Measurements from ENCODE around the gene CELF3.
"Not testable (repeated sequence)": the region's sequence is repeated elsewhere in the genome, so short reads cannot be mapped to it uniquely, and the experiment has no call there.

The CELF3 gene

GRCh38 chr1:151693057-151693651, 23.4 kb downstream of the CELF3 start:
- peak; percentile 43 for DNase-seq

- no peak for DNase-seq
Observed at GRCh38 chr1:151692226-151692625, 24.4 kb downstream of the CELF3 start.

DNA sequence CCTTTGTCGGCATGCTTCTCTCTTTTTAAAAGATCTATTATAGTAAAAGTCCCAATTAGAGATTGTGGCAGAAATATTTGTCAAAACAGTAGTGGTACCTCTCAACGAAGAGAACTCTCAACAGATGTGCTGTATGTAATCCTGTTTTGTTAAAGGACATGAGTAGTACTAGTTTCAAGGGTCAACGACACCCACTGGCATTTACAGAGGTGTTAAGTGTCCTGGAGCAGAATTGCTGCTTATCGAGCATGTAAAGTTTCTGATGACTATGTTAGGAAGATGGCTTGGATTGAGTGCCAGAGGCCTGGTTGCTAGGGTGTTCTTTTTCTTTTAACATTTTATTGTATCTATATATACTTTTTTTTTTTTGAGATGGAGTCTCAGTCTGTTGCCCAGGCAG, 27.1 kb downstream of the CELF3 start:
- DNase-seq = no peak

- DNase-seq = no peak
Observed at GRCh38 chr1:151686561-151686960, 30.0 kb downstream of the CELF3 start.

GRCh38 chr1:151684128-151684527, 32.5 kb downstream of the CELF3 start:
- DNase-seq = no peak

DNA sequence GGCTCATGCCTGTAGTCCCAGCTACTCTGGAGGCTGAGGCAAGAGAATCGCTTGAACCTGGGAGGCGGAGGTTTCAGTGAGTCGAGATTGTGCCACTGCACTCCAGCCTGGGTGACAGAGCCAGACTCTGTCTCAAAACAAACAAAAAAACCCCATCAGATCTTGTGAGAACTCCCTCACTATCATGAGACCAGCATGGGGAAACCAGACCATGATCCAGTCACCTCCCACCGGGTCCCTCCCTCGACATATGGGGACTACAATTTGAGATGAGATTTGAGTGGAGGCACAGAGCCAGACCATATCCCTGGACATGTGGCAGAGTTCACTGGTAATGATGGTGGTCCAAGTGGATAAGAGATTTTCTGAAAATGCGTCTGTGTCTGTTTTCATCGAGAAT, 33.7 kb downstream of the CELF3 start:
- not testable (repeated sequence) for DNase-seq

DNA sequence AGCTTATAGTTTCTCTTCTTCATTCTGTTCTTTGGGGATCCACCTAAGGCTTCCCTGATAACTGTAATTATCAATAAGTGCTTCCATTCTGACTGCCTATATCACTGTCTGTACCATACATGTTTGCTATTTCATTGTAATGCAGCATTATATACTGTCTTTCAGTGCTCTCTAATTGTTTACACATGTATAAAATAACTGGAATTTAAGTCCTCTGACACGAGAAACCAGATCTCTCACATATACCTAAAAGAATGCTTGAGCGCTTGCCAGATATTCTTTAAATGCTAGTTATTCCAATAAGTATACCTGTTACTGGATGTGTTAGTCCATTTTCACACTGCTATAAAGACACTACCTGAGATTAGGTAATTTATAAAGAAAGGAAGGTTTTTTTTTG, 34.7 kb downstream of the CELF3 start:
- no peak for DNase-seq

- DNase-seq = peak; percentile 85
Observed at GRCh38 chr1:151680826-151681225, 35.8 kb downstream of the CELF3 start.

DNA sequence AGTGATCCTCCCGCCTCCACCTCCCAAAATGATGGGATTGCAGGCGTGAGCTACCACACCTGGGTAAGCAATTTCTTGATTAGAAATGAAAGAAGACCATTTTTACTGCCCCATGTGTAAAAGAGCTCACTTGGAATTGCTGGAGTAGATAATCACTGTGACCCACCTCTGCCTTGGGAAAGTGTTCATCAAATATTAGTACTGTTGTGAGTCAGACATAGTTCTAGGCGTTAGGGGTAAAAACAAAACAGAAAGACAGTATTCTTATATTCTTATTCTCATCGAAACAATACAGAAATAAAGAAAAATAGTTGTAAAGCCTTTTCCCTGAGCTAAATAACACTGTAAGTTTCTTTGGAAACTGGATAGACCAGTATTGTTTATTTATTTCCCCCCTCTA, 36.2 kb downstream of the CELF3 start:
- DNase-seq = peak; percentile 58

- DNase-seq = no peak
Observed at GRCh38 chr1:151673407-151673806, 43.2 kb downstream of the CELF3 start.

DNA sequence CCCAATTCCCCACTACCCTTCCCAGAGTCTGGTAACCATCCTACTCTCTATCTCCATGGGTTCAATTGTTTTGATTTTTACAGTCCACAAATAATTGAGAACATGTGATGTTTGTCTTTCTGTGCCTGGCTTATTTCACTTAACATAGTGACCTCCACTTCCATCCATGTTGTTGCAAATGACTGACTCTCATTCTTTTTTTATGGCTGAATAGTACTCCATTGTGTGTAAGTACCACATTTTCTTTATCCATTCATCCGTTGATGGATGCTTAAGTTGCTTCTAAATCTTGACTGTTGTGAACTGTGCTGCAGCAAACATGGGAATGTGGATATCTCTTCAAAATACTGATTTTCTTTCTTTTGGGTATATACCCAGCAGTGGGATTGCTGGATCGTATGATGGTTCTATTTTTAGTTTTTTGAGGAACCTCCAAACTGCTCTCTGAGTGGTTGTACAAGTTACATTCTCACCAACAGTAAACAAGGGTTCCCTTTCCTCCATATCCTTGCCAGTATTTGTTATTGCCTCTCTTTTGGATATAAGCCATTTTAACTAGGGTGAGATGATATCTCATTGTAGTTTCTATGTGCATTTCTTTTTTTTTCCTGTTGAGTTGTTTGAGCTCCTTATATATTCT, 46.4 kb downstream of the CELF3 start:
- DNase-seq = not testable (repeated sequence)

GRCh38 chr1:151668090-151668489, 48.5 kb downstream of the CELF3 start:
- no peak for DNase-seq

DNA sequence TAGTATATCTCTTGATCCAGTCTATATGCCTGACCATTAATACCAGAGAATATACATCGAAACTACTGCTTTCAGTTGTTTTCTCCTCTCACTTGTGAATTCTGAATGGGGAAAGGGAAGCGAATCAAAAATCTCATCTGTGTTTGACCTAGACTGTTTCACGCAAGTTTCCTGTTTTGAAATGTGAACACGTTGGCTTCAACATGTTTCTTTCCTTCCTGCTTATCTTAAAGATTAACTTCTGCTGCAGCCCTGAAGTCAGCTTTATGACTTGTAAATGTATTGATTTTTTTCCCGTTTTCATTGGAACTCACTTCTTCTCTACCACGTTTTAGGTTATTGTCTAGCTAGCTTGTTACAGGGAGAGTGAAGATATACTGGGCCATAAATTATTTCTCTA, 54.9 kb downstream of the CELF3 start:
- no peak for DNase-seq

DNA sequence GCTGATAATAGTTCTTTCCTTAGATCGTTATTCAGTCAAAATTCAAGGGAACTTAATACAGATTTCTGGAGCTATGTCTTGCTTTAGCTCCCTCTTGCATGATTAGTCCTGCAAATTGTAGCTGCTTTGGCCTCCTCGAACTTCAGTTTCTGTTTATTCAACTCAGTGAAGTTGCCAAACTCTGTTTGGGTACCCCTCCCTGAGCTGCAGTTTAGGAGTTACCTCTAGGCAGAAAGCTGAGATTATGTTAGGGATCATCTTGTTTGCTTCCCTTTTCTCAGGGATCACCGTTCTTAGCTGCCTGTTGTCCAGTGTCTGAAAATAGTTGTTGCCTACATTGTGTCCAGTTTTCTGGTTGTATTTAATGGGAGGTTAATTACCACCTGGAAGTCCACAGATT, 61.2 kb downstream of the CELF3 start:
- DNase-seq = no peak

GRCh38 chr1:151653397-151653796, 63.2 kb downstream of the CELF3 start:
- DNase-seq = no peak
